ENCODE data around the gene SEMA5A. TPM values are rescaled to one million over a fixed set of nuclear protein-coding genes. Genes with fewer than 3 reads are reported as not detected.

Gene SEMA5A
- polyA plus RNA-seq, 1 of the 3 experiments (the other 2 are of a cell fraction): 0.58 TPM

- H3F3A ChIP-seq (replicated peaks; ENCODE audit: insufficient read depth): peaks cover 4% of the 10 kb centered on the region
- no peaks in the 10 kb centered on the region for H3K9me3 ChIP-seq
- DNase-seq: no peak
- no peaks in the 10 kb centered on the region for H3K36me3 ChIP-seq (replicated peaks in 1 of 2; ENCODE audit: control insufficient read depth in 1 of 2, insufficient read depth in 2 of 2, low read length in 1 of 2)
- H3K9me2 ChIP-seq: no peaks in the 10 kb centered on the region
- H3K27me3 ChIP-seq (ENCODE audit: insufficient read depth): no peaks in the 10 kb centered on the region
- WGBS (ENCODE audit: low lambda C conversion rate): 48% methylated on average over 7 of the region's 7 CpGs
- no peak overlapping the region for H3K9ac ChIP-seq
- H3K27ac ChIP-seq (ENCODE audit: low read depth in 2 of 2, low read length in 1 of 2): no peak overlapping the region
- H2AFZ ChIP-seq (ENCODE audit: low read depth): no peak overlapping the region
- no peak for TF ChIP-seq CHD2 (IDR thresholded peaks at IDR 0.05; ENCODE audit: low read length, partially characterized antibody)
- TF ChIP-seq GATA2 (CRISPR knock-in tag; IDR thresholded peaks at IDR 0.05): no peak
- no peak for TF ChIP-seq FOXJ3 (CRISPR knock-in tag; IDR thresholded peaks at IDR 0.05)
- no peak for TF ChIP-seq JUND (IDR thresholded peaks at IDR 0.05)
- no peak for TF ChIP-seq NFIC (IDR thresholded peaks at IDR 0.05; ENCODE audit: borderline replicate concordance)
- no peak for TF ChIP-seq TEAD4 (IDR thresholded peaks at IDR 0.05; ENCODE audit: borderline replicate concordance, insufficient read depth)
- TF ChIP-seq CTCF (IDR thresholded peaks at IDR 0.05): no peak
- TF ChIP-seq EZH2phosphoT487 (IDR thresholded peaks at IDR 0.05; ENCODE audit: borderline replicate concordance, low read depth): no peak
- TF ChIP-seq NRF1 (IDR thresholded peaks at IDR 0.05; ENCODE audit: low read depth, low read length): no peak
- TF ChIP-seq MEF2A (IDR thresholded peaks at IDR 0.05; ENCODE audit: borderline replicate concordance, low read depth): no peak
- TF ChIP-seq REST (IDR thresholded peaks at IDR 0.05; ENCODE audit: low read depth, low read length): no peak
- no peak for TF ChIP-seq RCOR1 (IDR thresholded peaks at IDR 0.05; ENCODE audit: low read length)
- no peak for TF ChIP-seq SMC3 (IDR thresholded peaks at IDR 0.05; ENCODE audit: low read depth, low read length)
- TF ChIP-seq TAF1 (IDR thresholded peaks at IDR 0.05; ENCODE audit: borderline replicate concordance, low read depth, low read length): no peak
- TF ChIP-seq USF2 (IDR thresholded peaks at IDR 0.05; ENCODE audit: borderline replicate concordance, low read depth, low read length): no peak
- no peak for TF ChIP-seq ZBTB33 (IDR thresholded peaks at IDR 0.05; ENCODE audit: borderline replicate concordance, low read depth)
- ChIA-PET CTCF (interaction anchor here (1.0 to 1.9 kb wide), 3 partner anchors 9 to 39 kb away, joined by 3 to 5 read pairs (median 5); no protein-coding TSS in a partner anchor), POLR2A (no interaction called here)
- peaks cover 4 to 16% of the 10 kb centered on the region in 2 experiments; a peak in 3 of 4 replicates for H3K4me1 ChIP-seq (ENCODE audit: control insufficient read depth in 1 of 2, insufficient read depth in 2 of 2, low read depth in 1 of 2, low read length in 1 of 2)
- H4K20me1 ChIP-seq (ENCODE audit: insufficient read depth): no peaks in the 10 kb centered on the region
- H3K4me2 ChIP-seq: no peak overlapping the region
- no peaks in the 10 kb centered on the region for H3K79me2 ChIP-seq (ENCODE audit: insufficient read depth)
- H3K4me3 ChIP-seq (ENCODE audit: low read depth in 2 of 2, low read length in 1 of 2): no peak overlapping the region
These were observed 7.4 kb downstream of the SEMA5A start for GRCh38 chr5:9538504-9538903.
